Small intestine (tissue), 7 donors: Measurements from ENCODE around the gene RAB11A. TPM values are rescaled to one million over a fixed set of nuclear protein-coding genes. Genes with fewer than 3 reads are reported as not detected.

ENCODE experiments used
- DNase-seq, 2 donors: peaks; one replicate each; pipeline versions ENCODE4 v3.0.0 to v3.0.0-alpha.2; 2013
- FAIRE-seq: peaks from 2 replicates; lab custom pipeline; 2012; peaks lifted over from hg19 to GRCh38; lab: Jason Lieb, UNC
- H3K27ac ChIP-seq, 3 donors: one replicate each; pipeline ENCODE4 v1.5.1; 2013; ENCODE audit warnings: low read length in 2 of 3, mild to moderate bottlenecking in 2 of 3, control low read depth in 1 of 3, inconsistent platforms in 1 of 3, low read depth in 1 of 3, moderate library complexity in 1 of 3
- H3K27me3 ChIP-seq, 3 donors: one replicate each; pipeline ENCODE4 v1.6.1; 2013; ENCODE audit warnings: low read length in 3 of 3, inconsistent platforms in 1 of 3; ENCODE audit not compliant: control insufficient read depth in 3 of 3, insufficient read depth in 3 of 3
- H3K36me3 ChIP-seq, 3 donors: one replicate each; pipeline ENCODE4 v1.6.1; 2013; ENCODE audit warnings: low read length in 3 of 3, inconsistent platforms in 1 of 3, low read depth in 1 of 3, mild to moderate bottlenecking in 1 of 3, moderate library complexity in 1 of 3; ENCODE audit not compliant: control insufficient read depth in 3 of 3, insufficient read depth in 2 of 3
- H3K4me1 ChIP-seq, 3 donors: one replicate each; pipeline ENCODE4 v1.6.1; 2013; ENCODE audit warnings: low read length in 2 of 3, inconsistent platforms in 1 of 3, low read depth in 1 of 3, mild to moderate bottlenecking in 1 of 3, moderate library complexity in 1 of 3; ENCODE audit not compliant: control insufficient read depth in 3 of 3, insufficient read depth in 2 of 3
- H3K4me3 ChIP-seq, 3 donors: one replicate each; pipeline ENCODE4 v1.5.1; 2013; ENCODE audit warnings: low read length in 3 of 3, control low read depth in 1 of 3, inconsistent platforms in 1 of 3, low read depth in 1 of 3, mild to moderate bottlenecking in 1 of 3, moderate library complexity in 1 of 3
- H3K9me3 ChIP-seq, 2 donors: one replicate each; pipeline ENCODE4 v1.6.1; 2013; ENCODE audit warnings: low read depth in 1 of 2, low read length in 1 of 2; ENCODE audit not compliant: control insufficient read depth in 2 of 2, insufficient read depth in 1 of 2
- WGBS, 3 donors: extraction: QIAGEN DNeasy Blood & Tissue Kit; methylation state at CpG; one replicate each; pipeline ENCODE4 v1.1.7; 2013; 5-methylcytosine and 5-hydroxymethylcytosine counted together
- polyA plus RNA-seq, 4 donors: library from polyadenylated mRNA; stranded (reverse) in 3 of 4; unstranded in 1 of 4; fragments of 200-250 nt in 3 of 4; fragments of 120-200 nt in 1 of 4; gene quantifications; one replicate each; pipeline versions ENCODE4 v1.2.1 to v1.2.3, GENCODE V29; 2013
- donor health status: healthy with polysubstance abuse.
- donor health status: control.
- donor health status: control.
- donor health status: Bipolar disorder and iron deficiency.
- donor health status: healthy.

Gene RAB11A
- polyA plus RNA-seq, 4 donors = 193 to 293 (median 222) TPM

GRCh38 chr15:65918357-65918920 is 49.1 kb downstream of the RAB11A start:
- no peak overlapping the region for H3K4me3 ChIP-seq
- FAIRE-seq (no peak), DNase-seq (no peak)
- no peak overlapping the region for H3K27ac ChIP-seq
- H3K36me3 ChIP-seq = peaks cover 0 to 21% (median 0%) of the 10 kb centered on the region in 3 donors
- 80 to 93% (median 84%) methylated on average over 3 of the region's 3 CpGs for WGBS, 3 donors
- H3K4me1 ChIP-seq = peaks cover 0 to 3% (median 0%) of the 10 kb centered on the region in 3 donors
- H3K27me3 ChIP-seq = no peaks in the 10 kb centered on the region
- no peaks in the 10 kb centered on the region for H3K9me3 ChIP-seq

GRCh38 chr15:65918945-65919344 is 49.7 kb downstream of the RAB11A start:
- H3K27me3 ChIP-seq = no peaks in the 10 kb centered on the region
- DNase-seq (no peak), FAIRE-seq (no peak)
- no peaks in the 10 kb centered on the region for H3K9me3 ChIP-seq
- 84 to 94% (median 94%) methylated on average over 5 of the region's 5 CpGs for WGBS, 3 donors
- H3K4me1 ChIP-seq = peaks cover 0 to 3% (median 0%) of the 10 kb centered on the region in 3 donors
- H3K4me3 ChIP-seq = no peak overlapping the region
- no peak overlapping the region for H3K27ac ChIP-seq
- peaks cover 0 to 18% (median 0%) of the 10 kb centered on the region in 3 donors for H3K36me3 ChIP-seq

DNA sequence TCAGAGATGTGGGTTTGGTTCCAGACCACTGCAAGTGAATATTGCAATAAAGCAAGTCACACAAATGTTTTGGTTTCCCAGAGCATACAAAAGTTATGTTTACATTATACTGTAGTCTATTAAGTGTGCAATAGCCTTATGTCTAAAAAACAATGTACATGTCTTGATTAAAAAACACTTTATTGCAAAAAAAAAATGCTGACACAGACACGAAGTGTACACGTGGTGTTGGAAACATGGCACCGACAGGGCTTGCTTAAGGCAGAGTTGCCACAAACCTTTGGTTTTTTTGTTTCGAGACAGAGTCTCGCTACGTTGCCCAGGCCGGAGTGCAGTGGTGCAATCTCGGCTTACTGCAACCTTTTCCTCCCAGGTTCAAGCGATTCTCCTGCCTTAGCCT is 50.1 kb downstream of the RAB11A start:
- Histone ChIP-seq H3K4me1 (peaks cover 0 to 3% (median 0%) of the 10 kb centered on the region in 3 donors), H3K27ac (no peak overlapping the region), H3K9me3 (no peaks in the 10 kb centered on the region), H3K36me3 (peaks cover 0 to 17% (median 0%) of the 10 kb centered on the region in 3 donors), H3K4me3 (no peak overlapping the region), H3K27me3 (no peaks in the 10 kb centered on the region)
- DNase-seq (no peak), FAIRE-seq (no peak)
- WGBS, 3 donors = 94 to 96% (median 95%) methylated on average over 9 of the region's 9 CpGs

DNA sequence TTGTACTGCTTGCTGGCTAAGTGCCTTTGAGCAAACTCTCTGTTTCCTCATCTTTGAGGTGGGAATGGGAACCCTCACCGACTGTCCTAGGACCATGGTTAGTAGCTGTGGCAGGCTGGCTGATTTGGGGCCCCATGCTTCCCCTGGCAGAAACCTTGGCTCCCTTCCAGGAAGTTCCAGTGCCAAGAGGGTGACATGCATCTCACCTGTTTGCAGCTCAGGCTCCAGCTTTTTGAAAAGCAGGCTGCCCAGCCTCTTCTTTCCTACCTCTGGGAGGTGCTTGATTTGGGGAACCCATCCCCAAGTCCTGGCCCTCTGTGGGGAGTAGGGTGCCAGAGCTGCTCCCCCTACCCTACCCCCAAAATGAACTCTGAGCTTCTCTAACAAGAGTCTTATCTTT is 50.8 kb downstream of the RAB11A start:
- DNase-seq (no peak), FAIRE-seq (no peak)
- Histone ChIP-seq H3K36me3 (peaks cover 0 to 16% (median 0%) of the 10 kb centered on the region in 3 donors), H3K27ac (no peak overlapping the region), H3K4me1 (peaks cover 0 to 3% (median 0%) of the 10 kb centered on the region in 3 donors), H3K9me3 (no peaks in the 10 kb centered on the region), H3K4me3 (no peak overlapping the region), H3K27me3 (no peaks in the 10 kb centered on the region)
- 5 to 29% (median 11%) methylated on average over 1 of the region's 1 CpG for WGBS, 3 donors

GRCh38 chr15:65920825-65921309 is 51.6 kb downstream of the RAB11A start:
- WGBS, 3 donors = 68 to 86% (median 78%) methylated on average over 4 of the region's 4 CpGs
- Histone ChIP-seq H3K9me3 (no peaks in the 10 kb centered on the region), H3K27me3 (no peaks in the 10 kb centered on the region), H3K4me3 (no peak overlapping the region), H3K27ac (no peak overlapping the region), H3K36me3 (peaks cover 0 to 14% (median 0%) of the 10 kb centered on the region in 3 donors), H3K4me1 (peaks cover 0 to 3% (median 0%) of the 10 kb centered on the region in 3 donors)
- no peak for DNase-seq
- FAIRE-seq = no peak

DNA sequence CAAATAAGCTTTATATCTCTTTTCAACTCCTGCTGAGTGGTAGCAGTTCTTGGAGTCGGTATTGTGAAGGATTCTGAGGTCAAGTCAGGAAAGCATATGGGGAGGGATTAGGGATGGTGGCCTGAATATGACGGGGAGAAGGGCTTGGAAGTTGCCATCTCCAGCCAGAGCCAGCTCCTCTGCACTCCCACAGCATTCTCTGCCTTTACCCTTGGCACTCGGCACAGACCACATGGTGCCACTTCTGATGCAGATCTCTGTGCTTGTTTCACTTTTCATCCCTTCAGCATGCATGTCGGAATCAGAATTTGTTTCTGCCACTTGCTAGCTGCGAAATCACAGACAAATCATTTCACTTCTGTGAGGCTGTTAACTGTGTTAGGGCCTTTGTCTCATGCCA is 52.5 kb downstream of the RAB11A start:
- 78 to 94% (median 92%) methylated on average over 5 of the region's 5 CpGs for WGBS, 3 donors

DNA sequence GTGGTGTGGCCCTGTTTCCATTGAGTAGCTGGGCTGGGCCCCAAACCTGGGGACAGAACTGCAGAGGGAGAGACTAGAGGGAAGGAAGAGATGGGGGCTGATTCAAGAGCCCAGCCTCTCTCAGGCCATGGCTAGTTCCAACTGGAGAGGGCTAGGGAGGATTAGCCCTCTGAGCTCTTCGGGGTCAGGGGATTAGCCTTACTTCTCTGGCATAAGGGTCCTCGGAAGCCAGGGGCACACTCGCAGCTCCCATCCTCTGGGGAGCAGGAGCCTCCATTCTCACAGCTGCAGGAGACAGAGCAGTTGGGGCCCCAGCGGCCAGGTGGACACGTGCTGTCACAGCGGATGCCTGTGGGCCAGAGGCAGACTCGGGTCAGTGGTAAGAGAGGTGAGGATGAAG is 53.3 kb downstream of the RAB11A start:
- peaks cover 0 to 14% (median 0%) of the 10 kb centered on the region in 3 donors for H3K36me3 ChIP-seq
- H3K4me1 ChIP-seq = peaks cover 0 to 3% (median 0%) of the 10 kb centered on the region in 3 donors
- DNase-seq (no peak), FAIRE-seq (no peak)
- no peaks in the 10 kb centered on the region for H3K27me3 ChIP-seq
- no peaks in the 10 kb centered on the region for H3K9me3 ChIP-seq
- no peak overlapping the region for H3K27ac ChIP-seq
- no peak overlapping the region for H3K4me3 ChIP-seq
- WGBS, 3 donors = 93 to 94% (median 93%) methylated on average over 7 of the region's 7 CpGs

More for the DNA sequence above, 52.5 kb downstream of the RAB11A start:
- Histone ChIP-seq H3K36me3 (peaks cover 0 to 14% (median 0%) of the 10 kb centered on the region in 3 donors), H3K4me3 (no peak overlapping the region), H3K27me3 (no peaks in the 10 kb centered on the region), H3K27ac (no peak overlapping the region), H3K4me1 (peaks cover 0 to 3% (median 0%) of the 10 kb centered on the region in 3 donors), H3K9me3 (no peaks in the 10 kb centered on the region)
- DNase-seq (no peak), FAIRE-seq (no peak)

DNA sequence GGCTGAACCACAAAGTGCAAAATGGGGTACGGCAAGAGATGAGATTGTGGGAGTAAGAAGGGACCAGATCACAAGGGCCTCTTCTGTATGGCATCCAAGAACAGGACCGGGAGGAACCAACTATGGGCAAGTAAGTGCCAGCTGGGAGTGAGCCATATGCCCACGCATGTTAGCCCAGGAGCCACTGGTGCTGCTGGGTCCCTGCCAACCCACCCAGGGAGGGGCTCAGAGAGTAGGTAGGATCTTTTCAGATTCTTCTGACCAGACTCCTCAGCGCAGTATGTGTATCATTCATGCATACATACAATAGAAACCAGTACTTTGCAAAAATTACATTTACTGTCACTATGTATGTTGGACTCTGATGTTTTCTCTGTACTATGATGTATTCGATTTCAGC is 54.0 kb downstream of the RAB11A start:
- Histone ChIP-seq H3K4me3 (no peak overlapping the region), H3K27me3 (no peaks in the 10 kb centered on the region), H3K4me1 (peaks cover 0 to 3% (median 0%) of the 10 kb centered on the region in 3 donors), H3K27ac (no peak overlapping the region), H3K9me3 (no peaks in the 10 kb centered on the region), H3K36me3 (peaks cover 0 to 10% (median 0%) of the 10 kb centered on the region in 3 donors)
- WGBS, 3 donors = 82 to 88% (median 86%) methylated on average over 5 of the region's 5 CpGs
- FAIRE-seq (no peak), DNase-seq (no peak)
